PFSK-1 (cell line): Measurements from ENCODE around the gene FAM217B.

Experiments
- FOXP2 ChIP-seq: optimal IDR thresholded peaks from 2 replicates; pipeline ENCODE3; 2011; ENCODE audit warnings: borderline replicate concordance, control low read depth, inconsistent platforms; ENCODE audit not compliant: insufficient read depth; ENCODE audit errors: extremely low read length, extremely low read depth
- POLR2AphosphoS5 ChIP-seq: IDR thresholded peaks from 2 replicates; pipeline ENCODE4 v1.6.1; 2012; ENCODE audit warnings: low read depth, mild to moderate bottlenecking, control low read depth, low read length, moderate library complexity
- REST ChIP-seq, 2 experiments: IDR thresholded peaks; 2 replicates each; pipeline versions ENCODE4 v1.6.1 to v1.8.0; 2011 to 2012; ENCODE audit warnings: low read depth in 2 of 2, low read length in 2 of 2, control low read depth in 1 of 2, inconsistent platforms in 1 of 2, mild to moderate bottlenecking in 1 of 2, moderate library complexity in 1 of 2; ENCODE audit not compliant: insufficient read depth in 1 of 2
- SIN3A ChIP-seq: IDR thresholded peaks from 2 replicates; pipeline ENCODE4 v1.6.1; 2012; ENCODE audit warnings: mild to moderate bottlenecking, low read length, moderate library complexity, borderline replicate concordance; ENCODE audit not compliant: insufficient read depth
- TAF1 ChIP-seq: IDR thresholded peaks from 2 replicates; pipeline ENCODE4 v1.6.1; 2012; ENCODE audit warnings: low read length, control low read depth, borderline replicate concordance; ENCODE audit not compliant: insufficient read depth

Gene FAM217B

GRCh38 chr20:59948212-59948611 lies 8.0 kb downstream of the FAM217B start:
- no peak for TF ChIP-seq REST (IDR thresholded peaks at IDR 0.05; ENCODE audit: insufficient read depth in 1 of 2, low read depth in 2 of 2, low read length in 2 of 2)
- TF ChIP-seq POLR2AphosphoS5, result no peak
- TF ChIP-seq FOXP2, result no peak
- TF ChIP-seq TAF1, result no peak
- TF ChIP-seq SIN3A, result no peak

GRCh38 chr20:59948828-59949720 lies 8.9 kb downstream of the FAM217B start:
- no peak for TF ChIP-seq FOXP2
- no peak for TF ChIP-seq SIN3A

GRCh38 chr20:59949911-59950310 lies 9.7 kb downstream of the FAM217B start:
- no peak for TF ChIP-seq REST (IDR thresholded peaks at IDR 0.05; ENCODE audit: insufficient read depth in 1 of 2, low read depth in 2 of 2, low read length in 2 of 2)
- no peak for TF ChIP-seq POLR2AphosphoS5
- TF ChIP-seq SIN3A, result no peak
- no peak for TF ChIP-seq TAF1
- no peak for TF ChIP-seq FOXP2

- no peak for TF ChIP-seq TAF1
- TF ChIP-seq FOXP2, result no peak
- no peak for TF ChIP-seq REST (IDR thresholded peaks at IDR 0.05; ENCODE audit: insufficient read depth in 1 of 2, low read depth in 2 of 2, low read length in 2 of 2)
- TF ChIP-seq POLR2AphosphoS5, result no peak
- no peak for TF ChIP-seq SIN3A
Observed at GRCh38 chr20:59954718-59955117, 14.5 kb downstream of the FAM217B start.

- TF ChIP-seq FOXP2 (no peak), REST (IDR thresholded peaks at IDR 0.05; ENCODE audit: insufficient read depth in 1 of 2, low read depth in 2 of 2, low read length in 2 of 2) (no peak), POLR2AphosphoS5 (no peak)
Observed at GRCh38 chr20:59955131-59955796, 15.1 kb downstream of the FAM217B start.
